Measurements from ENCODE around the gene ABHD8.

DNA sequence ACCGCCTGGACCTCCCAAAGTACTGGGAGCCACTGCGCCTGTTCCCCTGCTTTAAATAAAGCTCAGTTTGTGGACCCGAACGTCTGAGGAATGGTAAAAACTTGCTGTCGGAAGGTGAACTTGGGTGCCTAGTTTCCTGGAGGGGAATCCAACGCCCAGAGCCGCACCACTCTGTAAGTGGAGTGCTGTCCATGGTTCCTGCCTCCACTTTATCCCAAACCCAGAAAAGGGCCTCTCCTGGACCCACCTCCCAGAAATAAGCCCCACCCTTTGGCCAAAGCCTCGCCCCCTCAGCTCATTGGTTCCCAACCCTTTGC, 29.1 kb upstream of the ABHD8 start:
- TF ChIP-seq CTCF (conservative IDR thresholded peaks at IDR 0.05; ENCODE audit: low read length) (no peak), EZH2phosphoT487 (IDR thresholded peaks at IDR 0.05; ENCODE audit: borderline replicate concordance) (no peak)

Data from Loucy (cell line).